GM10847 (cell line): ENCODE data around the gene GRIN3A.

Experiments
- POLR2A ChIP-seq: IDR thresholded peaks from 2 replicates; pipeline ENCODE4 v1.6.1; 2011; ENCODE audit not compliant: insufficient read length; ENCODE audit errors: extremely low read depth

The GRIN3A gene

DNA sequence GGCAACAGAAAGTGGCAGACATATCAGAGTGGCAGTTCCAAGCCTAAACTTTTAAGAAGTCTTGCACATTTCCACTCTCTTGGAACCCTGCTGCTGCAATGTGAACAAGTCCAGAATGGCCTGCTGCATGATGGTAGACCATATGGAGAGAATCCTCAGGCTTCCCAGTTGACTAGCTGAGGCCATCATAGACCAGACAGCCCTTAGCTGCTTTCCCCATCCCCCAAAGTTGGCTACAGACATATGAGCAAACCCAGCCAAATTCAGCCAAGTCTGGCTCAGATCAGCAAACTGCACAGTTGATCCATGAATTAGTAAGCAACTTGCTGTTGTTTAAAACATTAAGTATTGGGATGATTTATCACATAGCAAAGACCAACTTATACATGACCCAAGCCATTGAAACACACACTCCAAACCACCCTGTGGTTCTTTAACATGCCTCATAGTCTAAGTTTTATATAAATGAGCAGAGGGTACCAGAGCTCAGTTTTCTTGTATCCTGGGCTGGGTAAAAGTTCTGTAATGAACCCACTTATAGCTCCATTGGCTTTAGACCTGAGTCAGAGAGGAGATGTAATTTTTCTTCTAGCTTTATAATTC lies 163.6 kb downstream of the GRIN3A start:
- no peak for TF ChIP-seq POLR2A

DNA sequence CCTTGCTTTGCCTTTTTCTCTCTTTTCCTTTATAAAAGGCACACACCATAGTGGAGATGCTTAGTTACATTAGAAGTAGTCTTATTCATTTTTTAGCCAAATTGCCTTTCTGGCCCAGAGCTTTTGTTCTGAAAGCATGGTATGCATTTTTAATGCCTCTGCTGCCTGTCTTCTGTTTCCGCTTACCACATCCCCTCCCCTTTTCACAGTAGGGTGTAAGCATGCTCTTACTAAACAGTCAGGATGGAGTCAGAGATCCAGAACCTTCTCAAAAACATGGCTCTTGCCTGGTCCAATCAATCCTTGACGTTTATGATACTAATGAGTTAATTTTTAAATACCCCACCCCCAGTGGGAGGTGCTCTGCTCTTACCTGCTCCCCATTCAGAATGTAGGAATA lies 166.1 kb downstream of the GRIN3A start:
- no peak for TF ChIP-seq POLR2A

DNA sequence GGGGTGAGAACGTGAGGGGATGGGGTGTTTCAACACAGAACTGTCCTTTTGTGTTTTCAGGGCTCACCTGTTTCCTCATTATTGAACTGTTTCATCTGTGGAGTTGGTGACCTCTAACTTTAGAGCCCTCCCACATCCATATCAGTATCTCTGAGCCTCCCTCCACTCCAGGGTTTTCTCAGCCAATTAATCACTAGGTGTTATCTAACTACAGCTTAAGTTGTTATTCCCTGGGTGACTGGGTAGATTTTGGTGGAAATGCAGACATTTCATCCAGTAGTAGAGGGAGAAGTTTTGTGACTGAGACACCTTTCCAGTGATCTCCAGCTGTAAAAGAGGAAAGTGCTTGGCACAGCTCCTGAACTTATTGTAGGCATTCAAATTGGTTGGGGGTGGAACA lies 167.3 kb downstream of the GRIN3A start:
- TF ChIP-seq POLR2A = no peak

DNA sequence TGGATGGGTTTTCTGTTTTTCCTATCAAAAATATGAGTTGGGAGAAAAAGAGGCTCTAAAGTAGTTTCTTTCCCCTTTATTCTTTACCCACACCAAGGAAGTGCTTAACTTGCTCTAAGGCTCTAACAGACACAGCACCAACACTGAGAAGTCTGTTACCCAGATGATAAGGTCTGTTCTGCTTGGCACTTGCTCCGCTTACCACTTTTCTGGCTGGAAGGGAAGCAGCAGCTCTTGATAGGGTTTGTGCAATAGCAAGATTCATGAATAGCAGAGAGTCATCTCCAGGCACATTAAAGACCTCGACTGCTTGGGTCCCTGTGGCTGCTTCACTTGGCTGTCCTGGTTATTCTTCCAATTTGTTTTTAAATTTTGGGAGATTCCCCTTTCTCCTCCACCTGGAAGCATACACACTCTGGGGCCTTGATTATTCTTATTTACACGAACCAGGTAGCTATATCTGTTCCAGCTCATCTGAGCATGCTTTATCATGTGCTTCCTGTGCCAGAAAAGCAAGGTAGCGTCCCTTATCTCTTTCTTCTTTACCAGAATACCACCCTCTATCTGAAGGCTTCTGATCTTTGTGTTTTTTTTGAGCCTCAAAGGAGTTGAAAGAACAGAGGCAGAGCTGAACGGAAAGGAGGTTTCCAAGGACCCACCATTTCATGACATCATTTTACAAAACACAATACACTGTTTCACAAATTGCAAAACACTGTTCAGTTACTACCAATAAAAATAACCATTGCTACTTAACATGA lies 168.5 kb downstream of the GRIN3A start:
- TF ChIP-seq POLR2A = no peak

DNA sequence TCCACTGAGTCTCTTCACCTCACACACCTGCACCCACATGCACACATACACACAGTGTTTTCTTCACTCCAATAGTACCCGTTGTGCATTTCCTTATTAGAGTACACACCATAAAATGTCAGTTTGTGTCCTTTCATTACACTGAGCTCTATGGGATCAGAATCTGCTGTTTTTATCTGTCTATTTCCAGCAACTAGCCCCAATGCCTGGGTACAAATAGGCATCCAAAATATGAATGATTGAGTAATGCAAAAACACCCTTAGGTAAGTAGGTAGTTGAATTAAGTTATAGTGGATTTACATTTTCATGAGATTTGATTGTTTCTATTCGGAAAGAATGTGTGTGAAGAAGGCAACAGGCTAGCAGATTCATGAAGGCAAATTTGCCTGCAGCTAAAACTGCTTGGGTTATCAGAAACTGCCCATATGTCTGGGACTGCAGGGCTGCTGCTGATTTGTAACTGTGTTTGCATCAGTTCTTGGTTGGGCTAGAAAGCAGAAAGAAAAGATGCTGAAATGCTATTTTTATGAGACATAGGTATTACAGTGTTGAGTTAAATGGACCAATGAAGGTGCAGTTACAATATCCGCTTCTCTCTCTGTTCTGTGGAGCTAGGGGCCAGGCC lies 170.6 kb downstream of the GRIN3A start:
- no peak for TF ChIP-seq POLR2A

DNA sequence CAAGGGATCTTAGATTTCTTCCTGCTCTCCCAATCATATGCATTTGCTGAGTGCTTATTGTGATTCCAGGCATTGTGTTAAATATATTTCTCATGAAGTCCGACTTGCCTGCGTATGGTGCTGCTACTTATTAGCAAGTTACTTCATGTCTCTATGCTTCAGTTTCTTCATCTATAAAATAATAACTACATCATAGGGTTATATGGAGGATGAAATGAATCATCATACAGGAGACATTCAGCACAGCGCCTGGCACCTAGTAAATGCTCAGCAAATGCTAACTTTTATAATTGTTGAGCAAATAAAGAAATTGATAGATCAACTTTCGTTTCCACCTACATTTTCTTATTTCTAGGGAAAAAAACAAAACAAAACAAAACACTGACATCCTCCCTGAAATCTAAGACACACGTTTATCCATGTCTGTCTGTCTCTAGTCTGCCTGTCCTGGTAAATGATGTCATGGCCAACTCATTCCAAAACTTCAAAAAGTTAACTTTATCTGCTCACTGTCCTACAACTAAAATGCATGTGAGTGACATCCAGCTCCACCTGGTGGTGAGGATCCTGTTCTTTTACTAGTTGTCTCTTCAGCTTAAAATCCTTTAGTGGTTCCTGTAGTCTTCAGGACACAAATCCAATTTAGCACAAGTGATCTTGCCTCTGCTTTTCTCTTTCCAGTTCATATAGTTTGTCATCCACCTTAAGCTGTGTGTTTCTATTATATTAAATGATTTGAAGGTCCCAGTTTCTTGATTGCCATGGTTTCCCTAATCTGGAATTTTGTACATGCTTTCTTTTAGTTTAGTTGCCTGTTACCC lies 171.3 kb downstream of the GRIN3A start:
- no peak for TF ChIP-seq POLR2A

DNA sequence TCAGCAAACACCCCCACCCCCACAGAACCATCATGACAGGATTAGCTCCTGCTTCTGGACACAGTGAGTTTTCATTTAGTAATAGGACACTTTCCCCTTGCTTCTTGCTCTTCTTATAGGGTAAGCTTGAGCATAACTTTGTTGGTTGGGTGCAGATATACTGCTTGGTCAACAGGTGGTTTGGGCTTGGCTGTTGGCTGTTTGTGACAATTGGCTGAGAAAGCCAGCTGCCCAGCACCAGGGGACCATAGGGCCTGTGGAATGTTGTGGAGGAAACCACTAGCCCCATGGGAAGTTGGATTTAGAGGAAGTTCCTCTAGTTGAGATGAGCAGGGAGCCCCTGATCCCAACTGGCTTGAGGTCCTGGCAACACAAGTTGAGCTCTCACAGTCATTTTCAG lies 174.2 kb downstream of the GRIN3A start:
- no peak for TF ChIP-seq POLR2A

DNA sequence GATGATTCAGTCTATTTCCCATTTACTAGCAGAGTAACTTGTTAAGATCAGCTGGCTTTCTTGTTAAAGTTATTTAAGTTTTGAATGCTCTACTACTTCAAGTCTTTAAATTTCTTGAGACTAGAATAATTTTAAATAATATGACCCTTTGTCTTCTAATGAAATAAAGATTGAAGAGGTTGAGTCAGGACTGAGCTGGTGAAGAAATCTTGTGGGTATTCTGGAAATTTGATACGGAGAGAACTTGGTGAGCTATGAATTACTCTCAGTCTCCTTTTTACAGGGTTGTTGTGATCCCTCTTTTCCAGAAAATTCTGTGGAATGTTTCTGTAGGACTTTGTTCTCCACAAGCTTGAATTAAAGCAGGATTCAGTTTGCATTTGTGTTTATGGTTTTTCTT lies 175.5 kb downstream of the GRIN3A start:
- no peak for TF ChIP-seq POLR2A

DNA sequence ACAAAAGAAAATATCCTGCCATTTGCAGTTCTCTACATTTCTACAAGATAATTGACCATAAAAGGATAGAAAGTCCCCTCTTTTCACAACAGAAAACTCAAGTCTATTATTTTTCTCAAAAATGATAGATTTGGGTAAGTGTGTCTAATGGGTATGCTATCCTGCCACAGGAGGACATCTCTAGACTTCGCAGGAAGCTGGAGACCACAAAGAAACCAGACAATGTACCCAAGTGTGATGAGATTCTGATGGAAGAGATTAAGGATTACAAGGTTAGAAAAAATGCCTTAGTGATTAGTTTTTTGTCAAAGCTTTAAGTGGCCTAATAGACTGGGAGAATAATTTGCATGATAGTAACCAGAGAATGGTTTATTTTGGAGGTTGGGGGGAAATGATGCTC lies 176.7 kb downstream of the GRIN3A start:
- no peak for TF ChIP-seq POLR2A

DNA sequence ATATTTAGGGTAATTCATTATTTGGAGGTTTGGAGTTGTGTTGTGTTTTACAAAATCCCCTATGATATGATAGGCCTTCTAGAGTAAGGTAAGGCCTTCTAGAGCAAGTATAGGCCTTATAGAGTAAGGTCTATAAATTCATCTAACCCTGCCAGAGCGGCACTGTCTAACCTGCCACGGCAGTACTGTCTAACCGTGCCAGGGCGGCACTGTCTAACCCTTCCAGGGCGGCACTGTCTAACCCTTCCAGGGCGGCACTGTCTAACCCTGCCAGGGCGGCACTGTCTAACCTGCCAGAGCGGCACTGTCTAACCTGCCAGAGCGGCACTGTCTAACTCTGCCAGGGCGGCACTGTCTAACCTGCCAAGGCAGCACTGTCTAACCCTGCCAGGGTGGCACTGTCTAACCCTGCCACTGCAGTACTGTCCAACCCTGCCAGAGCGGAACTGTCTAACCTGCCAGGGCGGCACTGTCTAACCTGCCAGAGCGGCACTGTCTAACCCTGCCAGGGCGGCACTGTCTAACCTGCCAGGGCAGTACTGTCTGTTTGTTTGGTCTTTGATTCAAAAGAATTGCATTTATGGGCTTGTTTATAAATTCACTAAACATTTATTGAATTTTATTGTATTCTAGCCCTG lies 195.2 kb downstream of the GRIN3A start:
- no peak for TF ChIP-seq POLR2A

DNA sequence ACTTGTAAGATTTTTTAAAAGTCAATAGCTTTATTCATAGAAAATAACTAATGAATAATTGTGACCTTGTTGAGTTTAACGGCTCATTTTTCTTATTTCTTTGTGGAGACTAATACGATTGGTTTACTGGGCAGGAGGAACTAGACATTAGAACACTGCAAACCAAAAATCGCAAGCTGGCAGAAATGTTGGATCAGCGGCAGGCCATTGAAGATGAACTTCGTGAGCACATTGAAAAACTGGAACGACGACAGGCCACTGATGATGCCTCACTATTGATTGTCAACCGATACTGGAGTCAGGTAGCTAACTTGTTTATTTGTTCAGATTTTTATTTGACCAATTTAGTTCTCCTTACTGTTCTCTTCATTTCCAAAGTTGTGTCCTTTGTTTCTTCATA lies 198.4 kb downstream of the GRIN3A start:
- TF ChIP-seq POLR2A = no peak

DNA sequence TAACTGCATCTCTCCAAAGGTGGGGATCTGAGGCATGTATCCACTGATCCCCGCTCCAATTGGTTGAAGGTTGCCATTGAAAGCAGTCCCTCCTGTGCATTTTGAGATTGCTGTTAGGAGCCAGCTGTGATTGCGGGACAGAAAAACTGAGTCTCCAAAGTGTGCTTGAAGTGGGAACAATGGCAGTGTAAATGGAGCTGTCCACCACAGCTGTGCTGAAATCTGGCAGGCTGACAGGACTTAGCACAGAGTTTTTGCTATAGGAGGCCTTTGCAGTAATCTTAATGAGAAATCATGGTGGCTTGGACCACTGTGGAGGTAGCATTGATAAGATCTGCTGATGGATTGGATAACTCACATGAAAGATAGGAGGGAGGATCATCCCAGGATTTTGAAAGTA lies 201.5 kb downstream of the GRIN3A start:
- TF ChIP-seq POLR2A = no peak

DNA sequence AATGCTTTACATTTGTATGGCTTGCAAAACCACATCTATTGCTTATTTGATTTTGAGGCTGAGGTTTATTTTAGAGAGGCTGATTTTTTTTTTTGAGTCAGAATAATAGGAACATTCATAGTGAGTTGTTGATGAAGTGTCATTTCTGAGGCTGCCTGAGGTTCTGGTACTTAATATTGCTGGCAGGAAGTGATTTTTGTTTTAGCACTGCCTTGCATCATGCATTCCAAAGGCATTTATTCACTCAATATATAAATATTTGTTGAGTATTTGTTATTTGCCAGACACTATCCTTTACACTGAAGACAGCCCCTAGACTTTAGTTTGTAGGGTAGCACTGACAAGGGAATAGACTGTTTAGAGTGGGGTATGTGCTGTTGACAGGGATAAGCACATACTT lies 202.1 kb downstream of the GRIN3A start:
- TF ChIP-seq POLR2A = no peak

DNA sequence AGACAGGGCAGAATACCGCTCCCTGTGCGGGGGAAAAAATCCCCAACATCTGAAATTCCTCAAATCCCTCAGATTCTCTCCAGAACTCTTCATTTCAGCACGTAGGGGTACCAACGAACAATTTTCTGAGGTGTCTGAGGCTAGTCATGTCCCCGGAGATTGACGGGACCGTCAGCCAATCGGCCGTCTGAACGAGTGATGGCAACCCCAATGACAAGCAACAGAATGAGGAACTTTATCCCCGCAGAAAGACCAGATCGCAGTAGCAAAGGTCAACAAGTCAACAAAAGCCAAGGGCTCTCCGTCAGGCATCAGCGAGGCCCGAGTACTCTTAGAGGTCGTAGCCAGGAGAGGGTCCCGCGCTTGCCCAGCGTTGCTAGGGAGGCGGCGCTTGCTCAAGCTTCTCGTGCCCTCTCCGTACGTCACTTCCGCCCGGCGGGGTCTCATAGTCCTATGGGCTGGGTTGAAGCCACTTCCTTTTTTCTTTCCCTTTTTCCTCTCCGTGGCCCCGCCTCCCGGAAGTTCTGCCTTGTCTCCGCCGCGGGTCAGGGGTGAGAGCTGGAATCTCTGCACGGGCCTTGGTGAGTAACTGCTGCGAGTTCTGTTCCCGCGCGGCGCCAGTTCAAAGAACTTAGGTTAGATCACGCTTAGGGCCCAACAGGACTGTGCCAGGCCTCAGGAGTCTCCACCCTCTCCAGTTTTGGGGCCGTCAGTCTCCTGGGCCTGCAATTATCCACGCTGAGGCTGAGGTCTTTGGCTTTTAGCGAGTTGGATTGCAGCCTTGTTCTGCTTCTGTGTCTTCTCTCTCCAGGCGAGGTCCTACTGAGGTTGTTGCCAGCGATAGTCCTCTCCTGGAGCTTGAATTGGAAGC lies 204.9 kb downstream of the GRIN3A start, which contains the start of gene RNF20:
Gene RNF20, plus strand, starts transcription at position 520 of the 871 bp plus-strand sequence. CDS start 1,571 bp downstream, outside the sequence.
- TF ChIP-seq POLR2A = peak; percentile 51
